ENCODE data around the gene SGPL1. TPM values are rescaled to one million over a fixed set of nuclear protein-coding genes. Genes with fewer than 3 reads are reported as not detected.

The SGPL1 gene
- polyA plus RNA-seq, 1 donor (not counting 4 experiments of a cell fraction or from before 2014, with no cell fraction given), result 31.4 TPM

- Histone ChIP-seq H3K9me1 (ENCODE audit: control insufficient read depth, extremely low read depth, insufficient read depth, low read length) (no peaks in the 10 kb centered on the region), H3K36me3 (ENCODE audit: control insufficient read depth in 2 of 2, extremely low read depth in 1 of 2, insufficient read depth in 2 of 2, low read length in 2 of 2) (no peaks in the 10 kb centered on the region), H3K4me3 (ENCODE audit: control insufficient read depth in 2 of 3, extremely low read depth in 1 of 3, insufficient read depth in 2 of 3, low read depth in 1 of 3, low read length in 3 of 3) (no peak overlapping the region), H3K9me3 (ENCODE audit: control insufficient read depth, low read depth, low read length) (no peaks in the 10 kb centered on the region), H3K27me3 (ENCODE audit: control insufficient read depth, extremely low read depth, insufficient read depth, low read length) (peaks cover 19% of the 10 kb centered on the region), H3K9ac (ENCODE audit: control insufficient read depth, extremely low read depth, insufficient read depth, low read length) (no peak overlapping the region), H3K79me2 (ENCODE audit: control insufficient read depth, insufficient read depth, low read length) (no peaks in the 10 kb centered on the region), H2AFZ (ENCODE audit: control insufficient read depth, low read length) (no peak overlapping the region), H3K27ac (ENCODE audit: control insufficient read depth, insufficient read depth, low read length) (no peak overlapping the region), H4K20me1 (ENCODE audit: control insufficient read depth, extremely low read depth, insufficient read depth, low read length) (no peaks in the 10 kb centered on the region), H3K4me2 (ENCODE audit: control insufficient read depth, extremely low read depth, insufficient read depth, low read depth, low read length) (no peak overlapping the region), H3K4me1 (ENCODE audit: control insufficient read depth, extremely low read depth, insufficient read depth, low read length) (no peaks in the 10 kb centered on the region)
- FAIRE-seq (peak; percentile 41), DNase-seq (ENCODE audit: low read depth, low spot score) (no peak)
- dilution Hi-C loops (cut with MboI; ENCODE audit: extremely low pct_ligation_motif_present, low sequenced_read_pairs), result no loop called here
- TF ChIP-seq EZH2 (IDR thresholded peaks at IDR 0.05; ENCODE audit: low read length) (no peak), CTCF (optimal IDR thresholded peaks at IDR 0.05 in 1 of 3, IDR thresholded peaks at IDR 0.05 in 1 of 3, conservative IDR thresholded peaks at IDR 0.05 in 1 of 3; ENCODE audit: extremely low read depth in 1 of 3, insufficient read depth in 2 of 3, low read length in 3 of 3) (no peak)
Measured at GRCh38 chr10:70774810-70775678, 40.7 kb upstream of the SGPL1 start.

GRCh38 chr10:70775679-70776454 is 39.9 kb upstream of the SGPL1 start:
- DNase-seq (ENCODE audit: low read depth, low spot score), result no peak
- no peak overlapping the region for H3K4me3 ChIP-seq (ENCODE audit: control insufficient read depth in 2 of 3, extremely low read depth in 1 of 3, insufficient read depth in 2 of 3, low read depth in 1 of 3, low read length in 3 of 3)
- H3K9me1 ChIP-seq (ENCODE audit: control insufficient read depth, extremely low read depth, insufficient read depth, low read length), result no peaks in the 10 kb centered on the region
- no peak overlapping the region for H3K9ac ChIP-seq (ENCODE audit: control insufficient read depth, extremely low read depth, insufficient read depth, low read length)
- peaks cover 13% of the 10 kb centered on the region for H3K27me3 ChIP-seq (ENCODE audit: control insufficient read depth, extremely low read depth, insufficient read depth, low read length)
- FAIRE-seq, result no peak
- no peak overlapping the region for H3K27ac ChIP-seq (ENCODE audit: control insufficient read depth, insufficient read depth, low read length)
- H3K4me2 ChIP-seq (ENCODE audit: control insufficient read depth, extremely low read depth, insufficient read depth, low read depth, low read length), result no peak overlapping the region
- H3K36me3 ChIP-seq (ENCODE audit: control insufficient read depth in 2 of 2, extremely low read depth in 1 of 2, insufficient read depth in 2 of 2, low read length in 2 of 2), result no peaks in the 10 kb centered on the region
- no peak overlapping the region for H2AFZ ChIP-seq (ENCODE audit: control insufficient read depth, low read length)
- H3K4me1 ChIP-seq (ENCODE audit: control insufficient read depth, extremely low read depth, insufficient read depth, low read length), result no peaks in the 10 kb centered on the region
- H3K9me3 ChIP-seq (ENCODE audit: control insufficient read depth, low read depth, low read length), result no peaks in the 10 kb centered on the region
- H3K79me2 ChIP-seq (ENCODE audit: control insufficient read depth, insufficient read depth, low read length), result no peaks in the 10 kb centered on the region
- dilution Hi-C loops (cut with MboI; ENCODE audit: extremely low pct_ligation_motif_present, low sequenced_read_pairs), result no loop called here
- no peaks in the 10 kb centered on the region for H4K20me1 ChIP-seq (ENCODE audit: control insufficient read depth, extremely low read depth, insufficient read depth, low read length)
- TF ChIP-seq EZH2 (IDR thresholded peaks at IDR 0.05; ENCODE audit: low read length), result no peak
- no peak for TF ChIP-seq CTCF (optimal IDR thresholded peaks at IDR 0.05 in 1 of 3, IDR thresholded peaks at IDR 0.05 in 1 of 3, conservative IDR thresholded peaks at IDR 0.05 in 1 of 3; ENCODE audit: extremely low read depth in 1 of 3, insufficient read depth in 2 of 3, low read length in 3 of 3)
